ENCODE data around the gene HIVEP2. TPM values are rescaled to one million over a fixed set of nuclear protein-coding genes. Genes with fewer than 3 reads are reported as not detected.

HIVEP2 gene
- polyA plus RNA-seq, 1 donor, result 15.6 TPM

DNA sequence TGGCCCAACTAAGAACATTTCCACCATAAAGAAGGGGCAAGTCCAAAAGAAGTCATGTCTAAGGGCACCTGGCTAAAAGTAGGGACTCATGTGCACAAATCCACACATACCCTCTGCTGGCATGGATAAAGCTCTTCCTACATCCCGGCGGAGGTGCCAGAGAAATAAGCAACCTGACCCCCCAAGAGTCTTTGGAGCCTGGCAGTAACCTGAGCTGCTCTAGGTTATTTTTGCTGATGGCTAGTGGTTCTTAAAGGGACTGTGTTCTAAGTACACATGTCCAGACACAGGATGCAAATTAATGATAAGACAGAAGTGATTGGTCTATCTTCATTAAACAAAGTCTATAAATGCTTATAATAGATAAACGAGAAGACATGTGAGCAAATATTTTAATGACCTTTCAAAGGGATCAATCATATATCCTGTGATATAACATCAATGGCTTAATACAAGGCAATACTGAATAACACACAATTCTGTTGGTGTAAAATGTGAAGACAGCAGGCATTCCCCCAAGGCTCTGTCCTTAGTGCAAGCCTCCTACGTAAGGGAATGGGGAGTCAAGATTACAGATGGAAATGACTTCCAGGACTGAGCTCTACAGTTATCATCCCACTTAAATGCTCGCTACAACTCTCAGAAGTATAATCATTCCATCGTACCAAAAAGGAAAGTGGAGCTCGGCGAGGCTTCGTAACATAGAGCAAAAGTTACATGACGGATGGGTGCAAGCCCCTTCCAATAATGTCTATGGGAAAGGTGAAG is 52.5 kb downstream of the HIVEP2 start:
- DNase-seq (ENCODE audit: low read depth), result no peak

DNA sequence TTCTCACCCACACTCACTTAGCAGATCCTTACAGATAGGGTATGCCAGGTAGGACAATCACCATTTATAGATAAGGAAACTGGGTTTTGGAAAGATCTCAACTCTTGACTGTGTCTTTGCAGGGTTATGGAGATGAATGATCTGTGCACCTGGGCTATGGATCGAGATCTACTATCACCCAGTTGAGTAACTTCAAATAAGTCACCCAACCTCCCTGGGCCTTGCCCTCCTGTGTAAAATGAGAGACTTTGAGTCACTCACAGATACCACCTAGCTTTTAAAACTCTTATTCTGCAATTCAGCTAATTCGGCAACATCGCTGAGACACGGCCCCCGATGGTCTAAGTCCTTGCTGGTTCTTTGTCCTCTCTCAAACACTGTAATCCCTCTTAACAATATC is 53.5 kb downstream of the HIVEP2 start:
- DNase-seq (ENCODE audit: low read depth), result no peak

DNA sequence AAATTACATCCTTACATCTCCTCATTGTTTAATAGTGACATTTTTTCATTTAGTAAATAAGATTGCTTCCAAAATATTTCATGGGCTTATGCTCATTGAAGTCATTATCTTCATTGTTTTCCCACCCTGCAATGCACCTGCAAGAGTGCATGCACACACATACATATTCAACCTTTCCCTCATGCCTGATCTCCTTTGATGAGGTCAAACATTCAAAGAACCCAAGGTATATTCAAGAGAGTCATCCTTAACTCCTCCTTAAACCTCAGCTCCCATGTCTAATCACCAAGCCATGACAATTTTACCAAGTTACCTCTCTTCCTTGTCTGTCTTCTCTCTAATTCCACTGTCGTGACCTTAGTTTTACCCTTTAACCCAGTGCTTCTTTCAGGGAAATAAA is 56.5 kb downstream of the HIVEP2 start:
- no peak for DNase-seq (ENCODE audit: low read depth)

- no peak for DNase-seq (ENCODE audit: low read depth)
Measured at GRCh38 chr6:142887517-142887916, 57.5 kb downstream of the HIVEP2 start.

GRCh38 chr6:142886431-142887170 is 58.4 kb downstream of the HIVEP2 start:
- DNase-seq (ENCODE audit: low read depth), result no peak

DNA sequence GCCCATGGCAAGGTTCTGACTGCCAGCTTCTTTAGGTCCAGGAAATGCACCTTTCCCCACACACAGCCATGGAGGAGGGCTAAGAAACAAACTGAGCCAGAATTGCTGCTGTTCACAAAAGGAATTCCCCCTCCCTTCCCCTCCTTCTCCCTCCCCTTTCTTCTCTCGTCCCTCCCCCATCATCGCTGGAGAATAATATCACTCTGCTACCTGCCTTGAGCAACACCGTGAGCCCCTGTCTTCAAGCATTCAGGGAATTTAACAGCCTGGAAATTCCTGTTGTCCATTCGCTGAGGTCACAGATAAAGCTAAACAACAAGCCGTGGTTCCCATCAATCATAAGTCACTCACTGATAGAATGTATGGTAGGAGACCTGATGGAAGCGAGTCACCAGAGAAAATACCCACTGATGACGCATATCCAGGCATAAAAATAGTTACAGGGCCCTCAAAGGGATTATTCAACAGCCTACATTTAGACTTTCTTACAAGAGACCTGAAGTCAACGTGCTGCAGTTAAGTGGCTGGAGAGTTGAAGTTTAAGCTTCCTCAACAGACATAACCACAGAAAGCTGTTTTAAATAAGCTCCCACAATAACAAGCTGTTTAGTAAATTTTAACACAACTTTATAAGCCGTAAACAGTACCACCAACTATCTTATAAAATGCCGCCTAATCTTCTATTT is 59.7 kb downstream of the HIVEP2 start:
- DNase-seq (ENCODE audit: low read depth), result no peak

- no peak for DNase-seq (ENCODE audit: low read depth)
Measured at GRCh38 chr6:142884214-142885035, 60.6 kb downstream of the HIVEP2 start.

- no peak for DNase-seq (ENCODE audit: low read depth)
Measured at GRCh38 chr6:142883011-142883410, 62.0 kb downstream of the HIVEP2 start.

GRCh38 chr6:142881761-142882160 is 63.2 kb downstream of the HIVEP2 start:
- no peak for DNase-seq (ENCODE audit: low read depth)

DNA sequence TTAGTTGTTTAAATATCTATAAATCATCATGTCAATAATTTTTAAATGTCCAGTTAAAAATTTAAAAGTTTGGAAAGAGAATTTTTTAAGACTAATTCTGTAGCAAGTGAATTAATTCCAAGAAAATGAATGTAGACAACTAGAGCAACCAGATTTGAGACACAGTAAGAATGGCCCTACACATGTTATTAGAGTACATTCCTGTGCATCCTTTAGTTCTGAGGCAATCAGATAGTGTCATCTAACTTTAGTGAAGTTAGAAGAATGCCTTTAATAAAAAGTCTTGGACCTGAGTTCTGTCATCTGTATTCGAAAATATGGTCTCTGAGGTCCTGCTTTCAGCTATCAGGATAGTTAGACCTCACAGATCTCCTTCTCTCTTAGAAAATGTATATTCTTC is 63.7 kb downstream of the HIVEP2 start:
- no peak for DNase-seq (ENCODE audit: low read depth)

DNA sequence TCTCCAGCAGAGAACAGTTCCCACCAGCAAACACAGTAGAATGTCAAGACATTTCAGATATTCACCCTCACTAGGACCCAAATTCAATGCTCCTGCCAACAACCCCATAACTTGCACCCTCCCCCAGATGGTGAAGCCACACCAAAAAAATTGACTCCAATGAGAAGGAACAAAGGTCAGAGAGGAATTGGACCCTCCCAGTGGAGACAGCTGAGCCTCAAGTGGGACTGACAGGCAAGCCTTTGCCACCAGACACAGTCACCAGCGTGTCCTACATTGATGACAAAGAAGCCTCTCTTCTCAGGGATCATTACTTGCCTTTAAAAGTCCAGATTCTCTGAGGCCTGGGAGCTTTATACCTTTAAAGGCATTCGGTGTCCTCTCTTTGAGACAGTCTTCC is 64.8 kb downstream of the HIVEP2 start:
- no peak for DNase-seq (ENCODE audit: low read depth)

DNA sequence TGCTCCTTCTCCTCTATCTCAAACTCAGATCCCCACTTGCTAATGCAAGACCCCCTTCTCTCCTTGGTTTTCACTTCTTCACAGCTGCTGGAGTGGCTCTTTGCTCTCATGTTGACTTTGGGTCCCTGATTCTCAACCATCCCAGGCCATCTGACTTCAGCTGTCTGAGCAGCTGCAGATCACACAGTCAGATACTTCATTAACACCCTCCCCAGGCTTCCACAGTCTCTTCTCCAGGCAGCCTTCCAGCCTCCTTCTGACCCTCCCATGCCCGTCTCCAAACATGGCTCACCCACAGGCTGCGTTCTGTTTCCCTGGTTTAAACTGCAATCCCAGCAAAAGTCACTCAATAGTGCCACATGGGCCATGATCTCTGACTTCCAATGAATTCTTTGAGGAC is 65.4 kb downstream of the HIVEP2 start:
- no peak for DNase-seq (ENCODE audit: low read depth)

GRCh38 chr6:142879076-142879475 is 65.9 kb downstream of the HIVEP2 start:
- no peak for DNase-seq (ENCODE audit: low read depth)

GRCh38 chr6:142878407-142878806 is 66.6 kb downstream of the HIVEP2 start:
- no peak for DNase-seq (ENCODE audit: low read depth)

DNA sequence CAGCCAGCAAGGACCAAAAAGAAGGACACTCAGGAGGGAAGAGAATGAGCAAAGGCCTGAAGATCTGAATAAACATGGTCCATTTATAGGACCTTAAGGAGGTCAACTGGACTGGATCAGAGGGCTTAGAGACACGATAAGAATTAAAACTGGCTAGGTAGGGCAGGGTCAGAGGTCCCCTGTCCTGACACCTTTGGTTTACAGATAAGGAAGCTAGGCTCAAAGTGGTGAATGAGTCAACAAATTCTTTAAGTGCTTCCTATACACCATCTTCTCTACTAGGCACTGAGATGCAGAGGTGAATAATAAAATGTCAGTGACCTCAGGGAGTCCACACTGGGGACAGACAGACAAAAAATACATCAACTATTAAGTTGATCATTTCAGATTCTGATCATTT is 70.3 kb downstream of the HIVEP2 start:
- DNase-seq (ENCODE audit: low read depth), result no peak

GRCh38 chr6:142872376-142872775 is 72.6 kb downstream of the HIVEP2 start:
- no peak for DNase-seq (ENCODE audit: low read depth)

GRCh38 chr6:142871910-142872331 is 73.1 kb downstream of the HIVEP2 start:
- no peak for DNase-seq (ENCODE audit: low read depth)

- no peak for DNase-seq (ENCODE audit: low read depth)
Measured at GRCh38 chr6:142870787-142871415, 74.1 kb downstream of the HIVEP2 start.

DNA sequence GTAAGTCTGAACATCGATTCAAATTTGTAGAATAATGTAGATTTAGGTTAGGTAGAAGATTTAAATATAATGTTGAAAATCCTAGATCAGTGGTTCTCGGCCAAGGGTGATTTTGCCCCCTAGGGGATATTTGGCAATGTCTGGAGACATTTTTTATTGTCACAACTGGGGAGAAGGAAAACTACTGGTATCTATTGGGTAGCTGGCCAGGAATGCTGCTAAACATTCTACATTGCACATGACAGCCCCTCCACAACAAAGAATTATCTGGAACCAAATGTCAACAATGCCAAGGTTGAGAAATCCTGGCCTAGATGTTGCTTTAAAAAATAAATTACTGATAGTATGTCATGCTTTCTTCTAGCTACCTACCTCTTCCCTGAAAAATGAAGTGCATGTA is 76.1 kb downstream of the HIVEP2 start:
- DNase-seq (ENCODE audit: low read depth), result no peak

- DNase-seq (ENCODE audit: low read depth), result no peak
Measured at GRCh38 chr6:142867988-142868812, 76.8 kb downstream of the HIVEP2 start.

All from forelimb muscle (tissue), 1 donor.